A549 (cell line): Measurements from ENCODE around the gene PLEKHG4B. TPM values are rescaled to one million over a fixed set of nuclear protein-coding genes. Genes with fewer than 3 reads are reported as not detected.

ENCODE experiments used
- ATAC-seq, 2 experiments: fragments of 200-7000 bp in 1 of 2; fragments of >200 bp in 1 of 2; cut with Nextera tagmentation in 1 of 2; cut with Tn5 transposase in 1 of 2; 3 replicates each; pipeline versions ENCODE4 v1.8.0 to v1.9.1; 2018 to 2020; ENCODE audit warnings: mild to moderate bottlenecking in 1 of 2, moderate library complexity in 1 of 2
- CTCF ChIA-PET: fragments of 300-600 bp; sonication (Branson Sonifier 250); formaldehyde crosslinking; extraction: SDS; loops from one replicate; lab custom pipeline; 2021; ENCODE audit warnings: antibody characterized with exemption, inconsistent platforms; lab: Yijun Ruan, JAX
- POLR2A ChIA-PET: fragments of 350-600 bp; formaldehyde crosslinking; extraction: SDS; loops from one replicate; lab custom pipeline; 2021; ENCODE audit warnings: antibody characterized with exemption, inconsistent platforms; lab: Yijun Ruan, JAX
- DNase-seq, 2 experiments: peaks; one replicate each; pipeline versions ENCODE4 v3.0.0 to v3.0.0-alpha.2; 2011 to 2016; ENCODE audit warnings: low read depth in 1 of 2, low spot score in 1 of 2
- FAIRE-seq: peaks from 2 replicates; lab custom pipeline; 2011; peaks lifted over from hg19 to GRCh38; lab: Jason Lieb, UNC
- H3K27ac ChIP-seq, 2 experiments: fragments of >200 bp; sonication (Bioruptor Twin); formaldehyde crosslinking; 3 replicates each; pipeline ENCODE4 v1.5.1; 2016 to 2017
- H3K4me1 ChIP-seq: fragments of >200 bp; sonication (Bioruptor Twin); formaldehyde crosslinking; 3 replicates; pipeline ENCODE4 v1.6.1; 2016
- H3K4me2 ChIP-seq: fragments of >200 bp; sonication (Bioruptor Twin); formaldehyde crosslinking; 3 replicates; pipeline ENCODE4 v1.6.1; 2016
- H3K4me3 ChIP-seq: fragments of >200 bp; sonication (Bioruptor Twin); formaldehyde crosslinking; 3 replicates; pipeline ENCODE4 v1.5.1; 2016
- H3K9me3 ChIP-seq: fragments of >200 bp; sonication (Bioruptor Twin); formaldehyde crosslinking; 3 replicates; pipeline ENCODE4 v1.6.1; 2016
- CHD2 ChIP-seq: fragments of 150-350 bp; IDR thresholded peaks from 2 replicates; pipeline ENCODE4 v1.6.1; 2014; ENCODE audit warnings: low read length; ENCODE audit not compliant: partially characterized antibody
- ELK1 ChIP-seq: fragments of 150-350 bp; IDR thresholded peaks from 2 replicates; pipeline ENCODE4 v1.6.1; 2014; ENCODE audit warnings: low read depth, mild to moderate bottlenecking, low read length
- EP300 ChIP-seq, 2 experiments: fragments of >200 bp; sonication (Bioruptor Twin); formaldehyde crosslinking; IDR thresholded peaks; 2 replicates in 1 of 2; 3 replicates in 1 of 2; pipeline ENCODE4 v1.6.1; 2016 to 2017
- FOXS1 ChIP-seq: fragments of 250-450 bp; sonication (Bioruptor Pico); IDR thresholded peaks from 2 replicates; pipeline ENCODE4 v1.5.0; 2020; ENCODE audit warnings: mild to moderate bottlenecking, moderate library complexity
- HEYL ChIP-seq: fragments of 250-450 bp; sonication (Bioruptor Pico); IDR thresholded peaks from 2 replicates; pipeline ENCODE4 v1.8.0; 2021; ENCODE audit warnings: mild to moderate bottlenecking, moderate library complexity
- HOXA7 ChIP-seq: fragments of 250-450 bp; sonication (Bioruptor Pico); IDR thresholded peaks from 2 replicates; pipeline ENCODE4 v1.5.0; 2020; ENCODE audit warnings: mild to moderate bottlenecking, moderate library complexity
- JUNB ChIP-seq: fragments of >200 bp; sonication (Bioruptor Twin); formaldehyde crosslinking; IDR thresholded peaks from 2 replicates; pipeline ENCODE4 v1.6.1; 2016
- KDM1A ChIP-seq: fragments of 200-600 bp; sonication (generic); IDR thresholded peaks from 2 replicates; pipeline ENCODE4 v1.6.1; 2016; ENCODE audit warnings: low read depth, mild to moderate bottlenecking
- KDM5A ChIP-seq: fragments of 200-600 bp; sonication (generic); IDR thresholded peaks from 2 replicates; pipeline ENCODE4 v1.6.1; 2016; ENCODE audit warnings: antibody characterized with exemption, mild to moderate bottlenecking
- MAX ChIP-seq: IDR thresholded peaks from 2 replicates; pipeline ENCODE4 v1.6.1; 2012
- NPAS2 ChIP-seq: fragments of 250-450 bp; sonication (Bioruptor Pico); IDR thresholded peaks from 2 replicates; pipeline ENCODE4 v1.8.0; 2022; ENCODE audit warnings: mild to moderate bottlenecking, moderate library complexity, borderline replicate concordance
- POLR2A ChIP-seq: IDR thresholded peaks from 2 replicates; pipeline ENCODE4 v1.6.1; 2012; ENCODE audit warnings: mild to moderate bottlenecking, low read length
- POLR2AphosphoS2 ChIP-seq: conservative IDR thresholded peaks from 2 replicates; pipeline ENCODE4 v1.6.1; 2012; ENCODE audit warnings: low read length, improper control_type of control experiment, inconsistent platforms
- RAD21 ChIP-seq, 2 experiments: fragments of >200 bp in 1 of 2; sonication (Bioruptor Twin) in 1 of 2; formaldehyde crosslinking in 1 of 2; IDR thresholded peaks in 1 of 2; conservative IDR thresholded peaks in 1 of 2; 2 replicates in 1 of 2; 3 replicates in 1 of 2; pipeline ENCODE4 v1.6.1; 2012 to 2018; ENCODE audit warnings: inconsistent platforms in 1 of 2
- SMC3 ChIP-seq: fragments of >200 bp; sonication (Bioruptor Twin); formaldehyde crosslinking; IDR thresholded peaks from 3 replicates; pipeline ENCODE4 v1.6.1; 2018; ENCODE audit warnings: inconsistent platforms
- ZFP36 ChIP-seq: fragments of 450-650 bp; IDR thresholded peaks from 2 replicates; pipeline ENCODE4 v1.6.1; 2014; ENCODE audit warnings: borderline replicate concordance; ENCODE audit not compliant: partially characterized antibody
- ZSCAN20 ChIP-seq: fragments of 250-450 bp; sonication (Bioruptor Pico); IDR thresholded peaks from 2 replicates; pipeline ENCODE4 v1.8.0; 2022; ENCODE audit warnings: mild to moderate bottlenecking, moderate library complexity
- WGBS: methylation state at CpG from one replicate; pipeline ENCODE4 v1.1.6; 2017; ENCODE audit errors: missing lambda C conversion rate; 5-methylcytosine and 5-hydroxymethylcytosine counted together
- polyA plus RNA-seq, 4 experiments: library from polyadenylated mRNA; depleted of rRNA in 3 of 4; stranded (reverse); fragments of >200 nt; fragmentation: RNase III in 1 of 4; extraction: RNeasy Plus Mini Kit Qiagen cat#74134 plus additional on column Dnase treatment in 1 of 4; gene quantifications; 2 replicates in 3 of 4; 3 replicates in 1 of 4; pipeline ENCODE4 v1.2.3, GENCODE V29; 2011 to 2017
- TF ChIP-seq, protein P1 (sequence below): fragments of >200 bp; sonication (Bioruptor Twin); formaldehyde crosslinking; IDR thresholded peaks from 3 replicates; pipeline ENCODE4 v1.5.1; 2016
- TF ChIP-seq, protein P2 (sequence below): fragments of 200-600 bp; sonication (generic); IDR thresholded peaks from 2 replicates; pipeline ENCODE4 v1.6.1; 2016; ENCODE audit warnings: antibody characterized with exemption, mild to moderate bottlenecking, moderate library complexity

PLEKHG4B gene
- polyA plus RNA-seq, 2 of the 4 experiments (the other 2 are of a cell fraction), result 0.57 to 0.59 TPM

GRCh38 chr5:173392-174290 lies 81.7 kb downstream of the PLEKHG4B start:
- DNase-seq (no peak), ATAC-seq (peak in 1 of 2 experiments; percentile 25; a peak in 3 of 6 replicates), FAIRE-seq (no peak)
- 65% methylated on average over 19 of the region's 22 CpGs for whole genome bisulfite sequencing
- Histone ChIP-seq H3K4me1 (no peaks in the 10 kb centered on the region), H3K9me3 (no peaks in the 10 kb centered on the region), H3K4me3 (no peak overlapping the region), H3K27ac (no peak overlapping the region), H3K4me2 (no peak overlapping the region)
- POLR2A ChIA-PET, result no interaction called here
- TF ChIP-seq HOXA7 (CRISPR knock-in tag) (no peak), ZFP36 (no peak), KDM1A (no peak), NPAS2 (CRISPR knock-in tag) (no peak), SMC3 (no peak), POLR2AphosphoS2 (no peak), MAX (no peak), POLR2A (no peak), CHD2 (no peak), KDM5A (no peak), RAD21 (conservative IDR thresholded peaks at IDR 0.05 in 1 of 2, IDR thresholded peaks at IDR 0.05 in 1 of 2) (no peak), HEYL (CRISPR knock-in tag) (no peak)
- TF ChIP-seq, protein P1, sequence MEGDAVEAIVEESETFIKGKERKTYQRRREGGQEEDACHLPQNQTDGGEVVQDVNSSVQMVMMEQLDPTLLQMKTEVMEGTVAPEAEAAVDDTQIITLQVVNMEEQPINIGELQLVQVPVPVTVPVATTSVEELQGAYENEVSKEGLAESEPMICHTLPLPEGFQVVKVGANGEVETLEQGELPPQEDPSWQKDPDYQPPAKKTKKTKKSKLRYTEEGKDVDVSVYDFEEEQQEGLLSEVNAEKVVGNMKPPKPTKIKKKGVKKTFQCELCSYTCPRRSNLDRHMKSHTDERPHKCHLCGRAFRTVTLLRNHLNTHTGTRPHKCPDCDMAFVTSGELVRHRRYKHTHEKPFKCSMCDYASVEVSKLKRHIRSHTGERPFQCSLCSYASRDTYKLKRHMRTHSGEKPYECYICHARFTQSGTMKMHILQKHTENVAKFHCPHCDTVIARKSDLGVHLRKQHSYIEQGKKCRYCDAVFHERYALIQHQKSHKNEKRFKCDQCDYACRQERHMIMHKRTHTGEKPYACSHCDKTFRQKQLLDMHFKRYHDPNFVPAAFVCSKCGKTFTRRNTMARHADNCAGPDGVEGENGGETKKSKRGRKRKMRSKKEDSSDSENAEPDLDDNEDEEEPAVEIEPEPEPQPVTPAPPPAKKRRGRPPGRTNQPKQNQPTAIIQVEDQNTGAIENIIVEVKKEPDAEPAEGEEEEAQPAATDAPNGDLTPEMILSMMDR, result no peak
- TF ChIP-seq, protein P2, sequence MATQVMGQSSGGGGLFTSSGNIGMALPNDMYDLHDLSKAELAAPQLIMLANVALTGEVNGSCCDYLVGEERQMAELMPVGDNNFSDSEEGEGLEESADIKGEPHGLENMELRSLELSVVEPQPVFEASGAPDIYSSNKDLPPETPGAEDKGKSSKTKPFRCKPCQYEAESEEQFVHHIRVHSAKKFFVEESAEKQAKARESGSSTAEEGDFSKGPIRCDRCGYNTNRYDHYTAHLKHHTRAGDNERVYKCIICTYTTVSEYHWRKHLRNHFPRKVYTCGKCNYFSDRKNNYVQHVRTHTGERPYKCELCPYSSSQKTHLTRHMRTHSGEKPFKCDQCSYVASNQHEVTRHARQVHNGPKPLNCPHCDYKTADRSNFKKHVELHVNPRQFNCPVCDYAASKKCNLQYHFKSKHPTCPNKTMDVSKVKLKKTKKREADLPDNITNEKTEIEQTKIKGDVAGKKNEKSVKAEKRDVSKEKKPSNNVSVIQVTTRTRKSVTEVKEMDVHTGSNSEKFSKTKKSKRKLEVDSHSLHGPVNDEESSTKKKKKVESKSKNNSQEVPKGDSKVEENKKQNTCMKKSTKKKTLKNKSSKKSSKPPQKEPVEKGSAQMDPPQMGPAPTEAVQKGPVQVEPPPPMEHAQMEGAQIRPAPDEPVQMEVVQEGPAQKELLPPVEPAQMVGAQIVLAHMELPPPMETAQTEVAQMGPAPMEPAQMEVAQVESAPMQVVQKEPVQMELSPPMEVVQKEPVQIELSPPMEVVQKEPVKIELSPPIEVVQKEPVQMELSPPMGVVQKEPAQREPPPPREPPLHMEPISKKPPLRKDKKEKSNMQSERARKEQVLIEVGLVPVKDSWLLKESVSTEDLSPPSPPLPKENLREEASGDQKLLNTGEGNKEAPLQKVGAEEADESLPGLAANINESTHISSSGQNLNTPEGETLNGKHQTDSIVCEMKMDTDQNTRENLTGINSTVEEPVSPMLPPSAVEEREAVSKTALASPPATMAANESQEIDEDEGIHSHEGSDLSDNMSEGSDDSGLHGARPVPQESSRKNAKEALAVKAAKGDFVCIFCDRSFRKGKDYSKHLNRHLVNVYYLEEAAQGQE, result no peak
- CTCF ChIA-PET, result interaction anchor here (0.6 kb wide), 1 partner anchor 12 kb away, joined by 3 read pairs; no protein-coding TSS in a partner anchor

GRCh38 chr5:174291-174600 lies 82.3 kb downstream of the PLEKHG4B start:
- ATAC-seq, result no peak
- no peak overlapping the region for H3K4me2 ChIP-seq
- H3K9me3 ChIP-seq, result no peaks in the 10 kb centered on the region
- TF ChIP-seq POLR2AphosphoS2 (no peak), JUNB (no peak), FOXS1 (CRISPR knock-in tag) (no peak), EP300 (IDR thresholded peaks at IDR 0.05) (no peak), ELK1 (no peak), ZSCAN20 (CRISPR knock-in tag) (no peak)
- no peak for DNase-seq
- CTCF ChIA-PET, result interaction anchor here (0.6 to 1.2 kb wide), 3 partner anchors 12 to 257 kb away, joined by 3 to 4 read pairs (median 3); no protein-coding TSS in a partner anchor
- POLR2A ChIA-PET, result no interaction called here
- no peak for FAIRE-seq
- H3K4me3 ChIP-seq, result no peak overlapping the region
- no peak overlapping the region for H3K27ac ChIP-seq
- 50% methylated on average over 2 of the region's 5 CpGs for WGBS
- H3K4me1 ChIP-seq, result no peaks in the 10 kb centered on the region
